Measurements from ENCODE around the gene STX4.

STX4 gene

DNA sequence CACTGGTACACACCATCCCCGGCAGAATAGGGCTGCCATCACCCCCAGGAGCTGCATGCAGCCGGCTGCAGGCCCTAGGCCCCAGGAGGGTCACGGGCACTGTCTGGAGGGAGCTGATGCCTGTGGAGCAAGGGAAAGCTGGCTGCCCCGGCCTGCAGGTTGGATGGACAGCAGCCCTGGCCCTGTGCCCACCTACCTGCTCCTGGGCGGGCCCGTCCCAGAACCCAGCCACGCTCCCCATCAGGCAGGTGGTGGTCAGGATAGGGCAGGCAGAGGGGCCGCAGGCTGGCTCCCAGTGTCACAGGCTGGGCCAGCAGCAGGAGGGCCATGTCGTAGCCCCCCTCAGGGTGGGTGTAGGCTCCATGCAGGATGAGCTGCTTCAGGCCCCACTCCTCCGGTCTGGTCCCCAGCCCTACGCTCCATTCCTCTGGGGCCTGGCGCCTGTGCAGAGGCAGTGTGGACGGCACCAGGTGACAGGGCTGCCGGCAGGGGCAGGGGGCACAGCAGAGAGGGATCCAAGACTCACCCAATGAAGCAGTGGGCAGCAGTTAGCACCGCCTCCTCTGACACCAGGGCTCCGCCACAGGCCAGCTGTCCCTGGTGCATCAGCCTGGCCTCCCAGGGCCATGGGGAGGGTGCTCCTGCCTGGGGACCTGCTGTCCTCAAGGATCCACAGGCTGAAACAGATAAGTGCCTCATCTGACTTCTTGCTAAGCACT, 51.4 kb downstream of the STX4 start:
- DNase-seq (ENCODE audit: low spot score) = no peak

DNA sequence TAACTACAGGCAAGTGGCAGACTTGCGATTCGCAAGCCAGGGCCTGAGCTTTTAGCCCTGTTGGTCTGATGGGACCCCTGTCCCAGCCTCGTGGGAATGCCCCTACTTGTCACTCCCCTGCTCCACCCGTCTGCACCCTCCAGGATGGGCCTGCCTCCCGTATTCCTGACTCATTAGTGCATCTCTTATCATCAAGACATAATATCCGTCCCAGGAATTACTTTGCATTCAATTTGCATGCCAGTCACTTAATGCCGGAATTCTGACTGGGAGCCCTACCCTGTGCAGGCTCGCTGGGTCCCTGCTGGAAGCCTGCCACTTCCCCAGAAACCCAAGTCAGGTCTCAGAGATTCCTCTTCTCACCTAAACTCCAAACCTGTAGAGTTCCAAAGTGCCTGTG, 52.1 kb downstream of the STX4 start:
- DNase-seq (ENCODE audit: low spot score) = no peak

GRCh38 chr16:31085873-31086628, 52.7 kb downstream of the STX4 start:
- DNase-seq (ENCODE audit: low spot score) = no peak

DNA sequence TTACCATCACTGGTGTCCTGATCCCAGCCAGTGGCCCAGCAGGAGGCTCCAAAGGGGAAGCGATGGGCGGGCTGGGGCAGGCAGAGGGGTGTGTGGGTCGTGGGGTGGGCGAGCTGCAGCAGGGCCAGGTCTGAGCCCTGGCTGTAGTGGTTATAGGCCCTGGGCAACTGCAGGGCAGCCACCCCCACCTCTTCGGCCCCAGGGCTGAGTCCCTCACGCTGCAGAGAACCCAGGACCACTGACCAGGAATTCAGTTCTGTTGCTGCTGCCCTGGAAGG, 53.2 kb downstream of the STX4 start:
- DNase-seq (ENCODE audit: low spot score) = no peak

- DNase-seq (ENCODE audit: low spot score) = no peak
These were observed 54.1 kb downstream of the STX4 start for GRCh38 chr16:31087481-31087880.

DNA sequence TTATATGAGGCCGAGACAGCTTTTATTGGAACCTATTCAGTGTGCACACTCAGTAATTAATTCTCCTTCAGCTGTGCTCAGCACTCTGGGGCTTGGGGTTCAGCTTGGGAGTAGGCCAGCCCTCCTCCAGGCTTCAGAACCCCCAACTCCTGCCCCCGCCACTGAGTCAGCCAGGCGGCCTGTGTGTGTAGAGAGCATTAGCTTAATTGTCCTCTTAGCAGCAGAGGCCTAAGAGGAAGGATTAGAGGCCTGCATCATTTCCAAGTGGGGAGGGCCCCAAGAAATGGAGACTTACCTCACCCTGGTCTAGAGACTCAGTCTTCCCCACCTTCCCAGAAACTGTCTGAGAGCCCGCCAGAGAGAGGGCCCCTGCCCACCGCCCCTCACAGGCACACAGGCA, 54.6 kb downstream of the STX4 start:
- DNase-seq (ENCODE audit: low spot score) = no peak

DNA sequence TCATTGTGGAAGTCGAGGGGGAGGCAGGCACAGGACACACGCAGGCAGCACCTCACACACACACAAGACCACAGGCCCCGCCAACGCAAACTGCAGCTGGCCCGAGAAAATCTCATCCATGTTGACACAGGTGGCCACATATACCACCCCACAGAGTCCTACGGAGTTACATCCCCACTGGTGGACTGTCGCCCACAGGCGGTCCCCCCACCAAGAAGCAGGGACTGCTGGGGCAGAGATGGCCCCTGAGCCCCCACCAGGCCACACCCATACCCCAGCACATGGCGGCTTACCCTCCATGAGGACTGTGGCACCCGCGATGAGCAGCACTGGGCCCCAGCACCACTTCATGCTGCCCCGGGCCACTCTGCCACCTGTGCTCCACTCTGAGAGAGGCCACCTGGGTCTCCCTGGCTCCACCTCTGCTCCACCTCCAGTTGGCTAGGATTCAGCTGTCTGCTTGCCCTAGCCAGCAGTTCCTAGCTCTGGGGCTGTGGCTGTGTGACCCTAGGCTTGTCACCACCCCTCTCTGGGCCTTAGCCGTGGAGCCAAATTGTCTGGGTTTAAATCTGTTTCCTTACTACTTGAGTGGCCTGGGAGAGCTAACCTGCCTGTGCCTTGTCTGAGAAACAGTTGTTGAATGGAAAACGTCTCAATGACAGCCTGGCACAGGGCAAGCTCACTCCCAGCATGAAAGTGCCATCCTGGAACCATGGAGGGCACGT, 55.3 kb downstream of the STX4 start, which contains the start of gene PRSS53:
TSS of gene PRSS53 (minus strand) at position 485 of the 725 bp plus-strand sequence. CDS start at position 351, 134 bp downstream.
- DNase-seq (ENCODE audit: low spot score) = no peak

DNA sequence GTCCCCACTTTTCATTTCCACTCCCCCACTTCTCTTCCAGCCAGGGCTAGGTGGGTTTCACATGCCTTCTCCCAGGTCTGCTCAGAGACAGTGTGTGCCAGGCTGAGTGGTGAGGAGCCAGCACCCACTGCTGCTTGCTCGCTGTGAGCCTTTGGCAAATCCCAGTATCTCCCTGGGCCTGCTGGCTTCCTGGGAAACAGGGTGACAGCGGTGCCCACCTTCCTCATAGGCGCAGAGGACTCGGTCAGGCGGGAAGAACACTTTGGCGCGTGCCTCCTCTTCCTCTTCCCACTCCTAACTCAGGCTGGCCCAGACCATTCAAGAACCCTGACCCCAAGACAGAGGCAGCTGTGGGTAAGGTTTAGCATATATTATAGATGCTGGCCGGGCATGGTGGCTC, 55.8 kb downstream of the STX4 start:
- DNase-seq (ENCODE audit: low spot score) = no peak

All from left forelimb (tissue), 1 donor.